A549 treated with dexamethasone at 1 μM for 4 hours (cell line): ENCODE measurements around the gene C12orf54. TPM values are rescaled to one million over a fixed set of nuclear protein-coding genes. Genes with fewer than 3 reads are reported as not detected.

Source experiments
- total RNA-seq: library from RNA; stranded (reverse); fragments of 200-300 nt; extraction: Qiagen RNA extraction; gene quantifications from 5 replicates; pipeline ENCODE4 v1.2.3, GENCODE V29; 2022

Gene C12orf54
- not detected in 5 replicates for total RNA-seq

GRCh38 chr12:48482198-48482597 is at the start of gene C12orf54:
C12orf54 (plus strand) TSS chr12:48482498; CDS start chr12:48483297, 799 bp downstream.

GRCh38 chr12:48472259-48472658 is 10.0 kb upstream of the C12orf54 start, which contains the start of gene ANP32D:
ANP32D (plus strand) TSS chr12:48472559; CDS start chr12:48472665, 106 bp downstream.

GRCh38 chr12:48525332-48525731 is 43.0 kb downstream of the C12orf54 start, which contains the start of gene OR8S1:
OR8S1 (plus strand) TSS chr12:48525632; CDS start chr12:48525632, 0 bp downstream.

Other genes with a start within 250 kb of the C12orf54 start
- 4.5 to 6.1 TPM (median 5.7 TPM) in 5 replicates for gene ZNF641, start 131.6 kb upstream of the C12orf54 start, total RNA-seq
- not detected in 5 replicates for gene ANP32D, start 9.9 kb upstream of the C12orf54 start, total RNA-seq
- not detected in 5 replicates for gene OR8S1, start 43.1 kb downstream of the C12orf54 start, total RNA-seq
- gene LALBA, start 87.5 kb downstream of the C12orf54 start, total RNA-seq, result not detected in 5 replicates
- gene KANSL2, start 199.7 kb downstream of the C12orf54 start, total RNA-seq, result 37.6 to 40.9 TPM (median 39.0 TPM) in 5 replicates
- 11.3 to 19.2 TPM (median 15.0 TPM) in 5 replicates for gene CCNT1, start 234.2 kb downstream of the C12orf54 start, total RNA-seq